ENCODE results near the gene APCDD1. TPM values are rescaled to one million over a fixed set of nuclear protein-coding genes. Genes with fewer than 3 reads are reported as not detected.

The APCDD1 gene
- total RNA-seq, 2 experiments from 2014 or later = not detected

DNA sequence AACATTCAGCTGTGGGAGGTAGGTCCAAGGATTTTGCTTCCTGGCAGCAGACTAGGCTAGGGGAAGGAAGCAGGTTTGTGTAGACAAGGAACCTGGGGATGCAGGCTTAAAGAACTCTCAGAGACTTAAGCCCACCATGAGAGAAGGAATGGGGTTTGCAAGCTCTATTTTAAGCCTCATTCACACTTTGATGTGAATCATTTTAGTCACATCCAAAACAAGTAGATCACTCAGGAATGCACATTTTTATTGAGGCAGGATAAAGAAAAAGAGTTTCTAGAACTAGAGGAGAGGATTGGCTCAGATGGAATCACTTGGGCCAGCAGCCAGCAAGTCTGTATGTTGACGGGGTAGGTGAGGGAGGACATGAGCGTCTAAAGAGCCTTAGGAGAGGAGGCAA is 68.1 kb downstream of the APCDD1 start:
- TF ChIP-seq, protein P1, sequence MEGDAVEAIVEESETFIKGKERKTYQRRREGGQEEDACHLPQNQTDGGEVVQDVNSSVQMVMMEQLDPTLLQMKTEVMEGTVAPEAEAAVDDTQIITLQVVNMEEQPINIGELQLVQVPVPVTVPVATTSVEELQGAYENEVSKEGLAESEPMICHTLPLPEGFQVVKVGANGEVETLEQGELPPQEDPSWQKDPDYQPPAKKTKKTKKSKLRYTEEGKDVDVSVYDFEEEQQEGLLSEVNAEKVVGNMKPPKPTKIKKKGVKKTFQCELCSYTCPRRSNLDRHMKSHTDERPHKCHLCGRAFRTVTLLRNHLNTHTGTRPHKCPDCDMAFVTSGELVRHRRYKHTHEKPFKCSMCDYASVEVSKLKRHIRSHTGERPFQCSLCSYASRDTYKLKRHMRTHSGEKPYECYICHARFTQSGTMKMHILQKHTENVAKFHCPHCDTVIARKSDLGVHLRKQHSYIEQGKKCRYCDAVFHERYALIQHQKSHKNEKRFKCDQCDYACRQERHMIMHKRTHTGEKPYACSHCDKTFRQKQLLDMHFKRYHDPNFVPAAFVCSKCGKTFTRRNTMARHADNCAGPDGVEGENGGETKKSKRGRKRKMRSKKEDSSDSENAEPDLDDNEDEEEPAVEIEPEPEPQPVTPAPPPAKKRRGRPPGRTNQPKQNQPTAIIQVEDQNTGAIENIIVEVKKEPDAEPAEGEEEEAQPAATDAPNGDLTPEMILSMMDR (IDR thresholded peaks at IDR 0.05) = no peak
- intact Hi-C loops (cut with DNase I, micrococcal nuclease) = loop anchor here in 1 of 2 experiments (5.0 to 10.0 kb wide), 4 partner anchors 910 to 1408 kb away; partner anchors contain the start of genes PPP4R1 and RALBP1
- H3K4me3 Mint-ChIP-seq = no peak overlapping the region
- ChIA-PET POLR2A (no interaction called here), CTCF (no interaction called here)
- peaks cover 11 to 17% of the 10 kb centered on the region in 2 experiments for H3K27me3 ChIP-seq (ENCODE audit: control insufficient read depth in 1 of 2, insufficient read depth in 2 of 2, low read length in 2 of 2)
- H3K27ac ChIP-seq (ENCODE audit: low read depth in 1 of 2, low read length in 2 of 2) = no peak overlapping the region
- H3K36me3 ChIP-seq (ENCODE audit: insufficient read depth, low read length) = no peaks in the 10 kb centered on the region
- no peak overlapping the region for H3K27ac Mint-ChIP-seq
- peaks cover 35% of the 10 kb centered on the region for H3K4me1 Mint-ChIP-seq (ENCODE audit: low read depth)
- no peaks in the 10 kb centered on the region for H3K9me3 Mint-ChIP-seq
- peaks cover 27% of the 10 kb centered on the region for H3K27me3 Mint-ChIP-seq
- H3K4me3 ChIP-seq (ENCODE audit: low read length) = no peak overlapping the region
- DNase-seq (no peak), ATAC-seq (ENCODE audit: poor library complexity) (no peak)
- no peaks in the 10 kb centered on the region for H3K9me3 ChIP-seq (ENCODE audit: control insufficient read depth in 1 of 2, insufficient read depth in 1 of 2, low read length in 2 of 2)
- peaks cover 8% of the 10 kb centered on the region for H3K36me3 Mint-ChIP-seq (ENCODE audit: low read depth)
- peaks cover 26% of the 10 kb centered on the region for H3K4me1 ChIP-seq (ENCODE audit: insufficient read depth, low read length)

- CTCF ChIA-PET = no interaction called here
- H3K27me3 Mint-ChIP-seq = peaks cover 18% of the 10 kb centered on the region
- intact Hi-C loops (cut with DNase I, micrococcal nuclease) = loop anchor here in 1 of 2 experiments (5.0 to 10.0 kb wide), 4 partner anchors 911 to 1409 kb away; partner anchors contain the start of genes PPP4R1 and RALBP1
- ATAC-seq (ENCODE audit: poor library complexity) (no peak), DNase-seq (no peak)
- H3K4me1 Mint-ChIP-seq (ENCODE audit: low read depth) = peaks cover 43% of the 10 kb centered on the region
- TF ChIP-seq, protein P1 (IDR thresholded peaks at IDR 0.05) = no peak
- peaks cover 36% of the 10 kb centered on the region for H3K4me1 ChIP-seq (ENCODE audit: insufficient read depth, low read length)
- peaks cover 9 to 15% of the 10 kb centered on the region in 2 experiments for H3K27me3 ChIP-seq (ENCODE audit: control insufficient read depth in 1 of 2, insufficient read depth in 2 of 2, low read length in 2 of 2)
- POLR2A ChIA-PET = no interaction called here
- peaks cover 8% of the 10 kb centered on the region for H3K36me3 Mint-ChIP-seq (ENCODE audit: low read depth)
- no peaks in the 10 kb centered on the region for H3K9me3 Mint-ChIP-seq
- H3K4me3 Mint-ChIP-seq = peak overlapping the region; percentile 42
- H3K9me3 ChIP-seq (ENCODE audit: control insufficient read depth in 1 of 2, insufficient read depth in 1 of 2, low read length in 2 of 2) = no peaks in the 10 kb centered on the region
- H3K36me3 ChIP-seq (ENCODE audit: insufficient read depth, low read length) = no peaks in the 10 kb centered on the region
- H3K4me3 ChIP-seq (ENCODE audit: low read length) = no peak overlapping the region
- no peak overlapping the region for H3K27ac ChIP-seq (ENCODE audit: low read depth in 1 of 2, low read length in 2 of 2)
- no peak overlapping the region for H3K27ac Mint-ChIP-seq
Measured at GRCh38 chr18:10523544-10523943, 69.1 kb downstream of the APCDD1 start.

GRCh38 chr18:10524507-10525370 is 70.3 kb downstream of the APCDD1 start:
- Mint-ChIP-seq H3K27me3 (peaks cover 7% of the 10 kb centered on the region), H3K9me3 (no peaks in the 10 kb centered on the region), H3K36me3 (ENCODE audit: low read depth) (peaks cover 8% of the 10 kb centered on the region), H3K4me1 (ENCODE audit: low read depth) (peaks cover 52% of the 10 kb centered on the region), H3K4me3 (peak overlapping the region; percentile 99), H3K27ac (peak overlapping the region; percentile 96)
- TF ChIP-seq, protein P1 (IDR thresholded peaks at IDR 0.05) = no peak
- ChIA-PET CTCF (interaction anchor here (1.3 kb wide), 1 partner anchor 10 kb away, joined by 3 read pairs; no protein-coding TSS in a partner anchor), POLR2A (no interaction called here)
- no peaks in the 10 kb centered on the region for H3K36me3 ChIP-seq (ENCODE audit: insufficient read depth, low read length)
- no peaks in the 10 kb centered on the region for H3K9me3 ChIP-seq (ENCODE audit: control insufficient read depth in 1 of 2, insufficient read depth in 1 of 2, low read length in 2 of 2)
- peak in 1 of 14 experiments; percentile 39 for DNase-seq
- H3K4me1 ChIP-seq (ENCODE audit: insufficient read depth, low read length) = peaks cover 42% of the 10 kb centered on the region
- peaks cover 0 to 6% of the 10 kb centered on the region in 2 experiments for H3K27me3 ChIP-seq (ENCODE audit: control insufficient read depth in 1 of 2, insufficient read depth in 2 of 2, low read length in 2 of 2)
- intact Hi-C loops (cut with DNase I, micrococcal nuclease) = loop anchor here (2.0 to 10.0 kb wide), 10 partner anchors 612 to 1917 kb away; partner anchors contain the start of genes IMPA2 (in 2 of the 2), CHMP1B (in 1 of the 2), PPP4R1 (in 1 of the 2) and RAB12 (in 1 of the 2)
- ATAC-seq (ENCODE audit: poor library complexity) = no peak
- H3K4me3 ChIP-seq (ENCODE audit: low read length) = peak overlapping the region; percentile 87
- no peak overlapping the region for H3K27ac ChIP-seq (ENCODE audit: low read depth in 1 of 2, low read length in 2 of 2)

Data from CD4-positive, alpha-beta T cell (primary cell).